ENCODE measurements around the gene TMEM167B.
"Not testable (repeated sequence)": the region's sequence is repeated elsewhere in the genome, so short reads cannot be mapped to it uniquely, and the experiment has no call there.

TMEM167B gene

GRCh38 chr1:109090196-109091077 lies at the start of gene TMEM167B:
Gene TMEM167B (plus strand): TSS chr1:109090764. CDS start chr1:109090873, 109 bp downstream.
- DNase-seq (ENCODE audit: low read depth in 2 of 2): peak; percentile 68 to 76

GRCh38 chr1:109040989-109041620 lies 49.5 kb upstream of the TMEM167B start:
- peak in 1 of 2 donors; percentile 2 for DNase-seq (ENCODE audit: low read depth in 2 of 2)

- peak; percentile 91 to 92 for DNase-seq (ENCODE audit: low read depth in 2 of 2)
Measured at GRCh38 chr1:109041621-109042468, 48.7 kb upstream of the TMEM167B start, which contains the start of gene WDR47. Gene WDR47 (minus strand): TSS chr1:109042102. CDS start chr1:109023512, 18,590 bp downstream.

GRCh38 chr1:109045595-109045994 lies 45.0 kb upstream of the TMEM167B start:
- no peak for DNase-seq (ENCODE audit: low read depth in 2 of 2)

GRCh38 chr1:109046671-109047070 lies 43.9 kb upstream of the TMEM167B start:
- DNase-seq (ENCODE audit: low read depth in 2 of 2): no peak

- DNase-seq (ENCODE audit: low read depth in 2 of 2): no peak
Measured at GRCh38 chr1:109047339-109047738, 43.2 kb upstream of the TMEM167B start.

GRCh38 chr1:109048335-109048734 lies 42.2 kb upstream of the TMEM167B start:
- no peak for DNase-seq (ENCODE audit: low read depth in 2 of 2)

GRCh38 chr1:109050228-109050995 lies 40.2 kb upstream of the TMEM167B start:
- DNase-seq (ENCODE audit: low read depth in 2 of 2): no peak

GRCh38 chr1:109052145-109052544 lies 38.4 kb upstream of the TMEM167B start:
- DNase-seq (ENCODE audit: low read depth in 2 of 2): not testable (repeated sequence)

- no peak for DNase-seq (ENCODE audit: low read depth in 2 of 2)
Measured at GRCh38 chr1:109056064-109056463, 34.5 kb upstream of the TMEM167B start.

- no peak for DNase-seq (ENCODE audit: low read depth in 2 of 2)
Measured at GRCh38 chr1:109059026-109059425, 31.5 kb upstream of the TMEM167B start.

GRCh38 chr1:109060707-109061106 lies 29.9 kb upstream of the TMEM167B start:
- no peak for DNase-seq (ENCODE audit: low read depth in 2 of 2)

GRCh38 chr1:109061183-109061582 lies 29.4 kb upstream of the TMEM167B start:
- no peak for DNase-seq (ENCODE audit: low read depth in 2 of 2)

GRCh38 chr1:109065137-109065536 lies 25.4 kb upstream of the TMEM167B start:
- DNase-seq (ENCODE audit: low read depth in 2 of 2): no peak

- DNase-seq (ENCODE audit: low read depth in 2 of 2): no peak
Measured at GRCh38 chr1:109067883-109068282, 22.7 kb upstream of the TMEM167B start.

GRCh38 chr1:109069294-109069693 lies 21.3 kb upstream of the TMEM167B start:
- no peak for DNase-seq (ENCODE audit: low read depth in 2 of 2)

- peak; percentile 76 to 78 for DNase-seq (ENCODE audit: low read depth in 2 of 2)
Measured at GRCh38 chr1:109075531-109076490, 14.8 kb upstream of the TMEM167B start, which contains the start of gene TAF13. Gene TAF13 (minus strand): TSS chr1:109076003. CDS start chr1:109075947, 56 bp downstream.

GRCh38 chr1:109078317-109078716 lies 12.2 kb upstream of the TMEM167B start:
- DNase-seq (ENCODE audit: low read depth in 2 of 2): no peak

GRCh38 chr1:109079240-109079622 lies 11.3 kb upstream of the TMEM167B start:
- no peak for DNase-seq (ENCODE audit: low read depth in 2 of 2)
